Posterior vena cava (tissue), 2 donors: ENCODE data around the gene C3. TPM values are rescaled to one million over a fixed set of nuclear protein-coding genes. Genes with fewer than 3 reads are reported as not detected.
A peak's percentile ranks its signal among the peaks of the same experiment; 100 is the strongest.
"Not testable (repeated sequence)": the region's sequence is repeated elsewhere in the genome, so short reads cannot be mapped to it uniquely, and the experiment has no call there.

Source experiments
- DNase-seq: peaks from one replicate; pipeline ENCODE4 v3.0.0-alpha.2; 2020; ENCODE audit warnings: low spot score
- intact Hi-C, 2 donors: fragments of 100-400 bp; cut with DNase I; formaldehyde crosslinking; loops; one replicate each; pipeline versions ENCODE4 v1.14.1 to v1.14.2; 2022 to 2023
- total RNA-seq, 2 donors: library from RNA; stranded (reverse); fragmentation: NEBNext Ultra II Directional; extraction: Animal tissue kit (Norgen Biotek cat#: 25700); gene quantifications; one replicate each; pipeline ENCODE4 v1.2.1, GENCODE V29; 2021
- donor health status: DM: yes; HTN: yes; CAD: no.
- donor health status: DM: yes; HTN: yes; CAD: no.

The C3 gene
- total RNA-seq, 2 donors from 2014 or later = 929 to 2,763 TPM

DNA sequence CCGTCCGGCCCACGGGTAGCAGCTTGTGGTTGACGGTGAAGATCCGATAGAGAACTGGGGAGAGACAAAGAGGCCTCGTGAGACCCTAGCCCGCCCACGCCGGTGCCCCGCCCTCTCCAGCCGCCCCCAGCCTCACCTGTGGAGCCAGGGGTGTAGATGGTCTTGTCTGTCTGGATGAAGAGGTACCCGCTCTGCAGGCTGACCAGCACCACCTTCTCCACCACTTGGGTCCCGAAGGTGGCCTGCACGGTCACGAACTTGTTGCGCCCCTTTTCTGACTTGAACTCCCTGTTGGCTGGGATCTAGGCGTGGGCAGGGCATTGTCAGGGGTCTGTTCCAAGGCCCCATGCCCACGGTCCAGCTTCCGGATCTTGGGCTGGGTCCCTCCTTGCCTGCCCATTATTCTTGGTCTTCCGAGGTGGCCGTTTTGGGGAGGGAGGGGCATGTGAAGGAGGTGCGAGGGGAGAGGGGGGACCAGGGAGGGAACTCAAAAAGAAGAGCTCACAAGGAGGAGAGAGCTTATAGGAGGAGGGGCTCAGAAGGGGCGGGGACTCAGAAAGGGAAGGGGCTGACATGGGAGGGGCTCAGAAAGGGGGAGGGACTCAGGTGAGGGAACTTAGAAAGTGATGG, 2.2 kb downstream of the C3 start:
- intact Hi-C loops = no loop called here
- DNase-seq = peak; percentile 80

DNA sequence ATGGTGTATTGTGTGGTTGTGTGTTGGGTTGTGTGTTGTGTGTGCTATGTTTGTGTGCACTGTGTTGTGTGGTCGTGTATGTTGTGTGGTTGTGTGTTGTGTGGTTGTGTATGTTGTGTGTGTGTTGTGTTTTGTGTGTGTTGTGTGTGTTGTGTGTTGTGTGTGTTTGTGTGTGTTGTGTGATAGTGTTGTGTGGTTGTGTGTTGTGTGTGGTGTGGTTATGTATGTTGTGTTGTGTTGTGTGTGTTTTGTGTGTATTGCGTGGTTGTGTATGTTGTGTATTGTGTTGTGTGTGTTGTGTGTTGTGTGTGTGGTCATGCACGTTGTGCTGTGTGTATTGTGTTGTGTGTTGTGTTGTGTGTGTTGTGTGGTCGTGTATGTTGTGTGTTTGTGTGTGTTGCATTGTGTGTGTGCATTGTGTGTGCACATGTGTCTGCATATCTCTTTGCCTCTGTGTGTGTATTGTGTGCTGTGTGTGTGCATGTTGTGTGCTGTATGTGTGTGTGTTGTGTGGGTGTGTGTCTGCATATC, 2.9 kb downstream of the C3 start:
- no peak for DNase-seq
- intact Hi-C loops = no loop called here

DNA sequence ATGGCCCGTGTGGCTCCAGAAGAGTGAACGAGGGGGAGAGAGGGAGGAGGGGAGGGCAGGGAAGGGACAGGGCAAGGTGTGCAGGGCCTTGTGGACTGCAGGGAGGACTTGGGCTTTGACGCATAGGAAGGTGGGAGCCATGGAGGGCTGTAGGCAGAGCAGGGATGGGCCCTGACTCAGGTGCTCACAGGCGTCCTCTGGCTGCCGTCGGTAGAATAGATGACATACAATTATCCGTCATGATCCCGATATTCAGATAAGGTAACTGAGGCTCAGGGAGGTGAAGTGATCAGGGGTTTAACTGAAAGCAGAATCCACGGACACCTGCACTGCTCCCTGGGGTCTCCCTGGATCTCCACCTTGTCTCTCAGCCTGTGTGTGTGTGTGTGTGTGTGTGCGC, 3.4 kb downstream of the C3 start:
- DNase-seq = peak; percentile 78
- intact Hi-C loops = no loop called here

GRCh38 chr19:6716610-6716970, 3.9 kb downstream of the C3 start:
- no peak for DNase-seq
- intact Hi-C loops = no loop called here

GRCh38 chr19:6714749-6715555, 5.5 kb downstream of the C3 start:
- intact Hi-C loops = no loop called here
- peak; percentile 41 for DNase-seq

DNA sequence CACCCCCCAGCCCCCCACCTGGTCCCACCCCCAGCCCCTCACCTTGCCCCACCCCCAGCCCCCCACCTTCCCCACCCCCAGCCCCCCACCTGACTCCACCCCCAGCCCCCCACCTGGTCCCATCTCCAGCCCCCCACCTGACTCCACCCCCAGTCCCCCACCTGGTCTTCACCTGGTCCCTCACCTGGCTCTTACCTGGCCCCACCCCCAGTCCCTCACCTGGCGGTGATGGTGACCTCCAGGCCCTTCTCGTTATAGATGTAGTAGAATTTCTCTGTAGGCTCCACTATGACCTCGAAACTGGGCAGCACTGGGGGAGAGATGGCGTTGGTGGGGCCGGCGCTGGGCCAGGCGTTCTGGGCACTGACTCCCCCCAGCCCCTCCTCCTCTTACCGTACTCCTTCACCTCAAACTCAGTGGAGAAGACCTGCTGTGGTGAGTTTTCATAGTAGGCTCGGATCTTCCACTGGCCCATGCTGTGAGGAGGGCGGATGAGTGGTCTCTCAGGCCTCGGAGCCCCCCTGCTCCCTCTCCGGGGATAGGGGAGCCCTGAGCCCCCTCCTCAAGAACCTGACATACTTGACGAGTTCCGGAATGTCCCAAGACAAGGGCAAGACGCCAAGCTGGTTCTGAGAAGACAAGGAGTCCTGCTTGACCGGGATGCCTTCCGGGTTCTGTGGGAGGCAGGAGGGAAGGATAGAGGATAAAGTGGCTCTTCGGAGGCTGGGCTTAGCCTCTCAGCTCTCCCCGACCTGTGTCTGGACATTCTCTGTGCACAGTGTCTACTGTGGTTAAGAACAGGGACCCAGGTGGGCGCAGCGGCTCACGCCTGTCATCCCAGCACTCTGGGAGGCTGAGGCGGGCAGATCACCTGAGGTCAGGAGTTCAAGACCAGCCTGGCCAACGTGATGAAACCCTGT, 6.4 kb downstream of the C3 start:
- intact Hi-C loops = no loop called here
- peak; percentile 51 for DNase-seq

- intact Hi-C loops = no loop called here
- peak; percentile 20 for DNase-seq
Observed at GRCh38 chr19:6712692-6713670, 7.5 kb downstream of the C3 start.

DNA sequence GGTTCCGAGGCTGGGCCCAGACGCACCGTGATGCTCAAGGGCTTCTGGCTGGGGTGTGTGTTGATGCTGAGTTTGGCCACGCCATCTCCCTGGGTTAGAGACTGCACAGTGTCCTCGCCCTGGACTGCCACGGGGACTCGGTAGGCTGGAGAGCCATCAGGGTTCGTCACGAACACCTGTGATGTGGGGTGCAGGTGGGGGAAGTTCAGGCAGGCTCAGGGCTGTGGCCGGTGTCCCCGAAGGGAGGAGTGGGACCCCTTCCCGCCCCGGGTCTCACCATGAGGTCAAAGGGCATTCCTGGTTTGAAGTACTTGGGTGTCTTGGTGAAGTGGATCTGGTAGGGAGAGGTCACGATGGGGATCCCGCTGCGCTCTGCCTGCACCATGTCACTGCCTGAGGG, 8.2 kb downstream of the C3 start:
- intact Hi-C loops = no loop called here
- DNase-seq = peak; percentile 64

DNA sequence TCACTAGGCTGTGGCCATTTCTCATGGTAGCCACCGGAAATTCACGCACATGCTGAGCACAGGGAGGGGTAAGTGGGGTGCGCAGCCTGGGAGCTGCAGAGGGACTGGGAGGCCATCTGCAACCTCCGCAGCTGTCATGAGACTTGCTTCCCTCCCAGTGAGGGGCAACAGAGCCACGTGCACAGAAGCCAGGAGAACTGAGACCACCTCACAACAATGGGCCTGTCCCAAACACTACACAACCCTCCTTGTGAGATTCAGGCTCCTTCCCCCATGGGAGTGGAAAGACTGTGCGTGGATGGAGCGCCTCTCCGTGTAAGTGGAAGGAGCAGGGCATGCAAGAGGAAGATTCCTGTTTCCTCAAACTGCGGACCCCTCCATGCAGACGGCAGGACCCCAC, 8.8 kb downstream of the C3 start:
- peak; percentile 69 for DNase-seq
- intact Hi-C loops = no loop called here

- intact Hi-C loops = no loop called here
- peak; percentile 72 for DNase-seq
Observed at GRCh38 chr19:6711078-6711361, 9.4 kb downstream of the C3 start.

GRCh38 chr19:6710273-6711077, 10.0 kb downstream of the C3 start:
- intact Hi-C loops = no loop called here
- no peak for DNase-seq

GRCh38 chr19:6709549-6709948, 10.9 kb downstream of the C3 start:
- peak; percentile 64 for DNase-seq
- intact Hi-C loops = no loop called here

GRCh38 chr19:6708913-6709312, 11.5 kb downstream of the C3 start:
- peak; percentile 34 for DNase-seq
- intact Hi-C loops = not testable (repeated sequence)

- DNase-seq = no peak
- intact Hi-C loops = no loop called here
Observed at GRCh38 chr19:6708346-6708745, 12.1 kb downstream of the C3 start.

- peak; percentile 48 for DNase-seq
- intact Hi-C loops = no loop called here
Observed at GRCh38 chr19:6707658-6708018, 12.8 kb downstream of the C3 start.

- intact Hi-C loops = no loop called here
- DNase-seq = peak; percentile 77
Observed at GRCh38 chr19:6707011-6707657, 13.3 kb downstream of the C3 start.

DNA sequence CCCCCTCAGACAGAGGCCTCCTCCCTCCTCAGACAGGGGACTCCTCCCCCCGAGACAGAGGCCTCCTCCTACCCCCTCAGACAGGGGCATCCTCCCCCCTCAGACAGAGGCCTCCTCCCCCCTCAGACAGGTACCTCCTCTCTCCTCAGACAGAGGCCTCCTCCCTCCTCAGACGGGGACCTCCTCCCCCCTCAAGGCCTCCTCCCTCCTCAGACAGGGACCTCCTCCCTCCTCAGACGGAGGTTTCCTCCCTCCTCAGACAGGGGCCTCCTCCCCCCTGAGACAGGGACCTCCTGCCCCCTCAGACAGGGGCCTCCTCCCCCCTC, 13.9 kb downstream of the C3 start:
- intact Hi-C loops = no loop called here

More for the DNA sequence above, 13.9 kb downstream of the C3 start:
- DNase-seq = no peak
